NCI-H1436 (cell line): ENCODE data around the gene ARFGAP1.
"Not testable (repeated sequence)": the region's sequence is repeated elsewhere in the genome, so short reads cannot be mapped to it uniquely, and the experiment has no call there.

Source experiments
- DNase-seq: peaks from one replicate; lab custom pipeline; 2025; lab: John Stamatoyannopoulos, UW

ARFGAP1 gene

GRCh38 chr20:63290677-63291472, 18.3 kb downstream of the ARFGAP1 start:
- DNase-seq, result peak; percentile 58

GRCh38 chr20:63291811-63292210, 19.2 kb downstream of the ARFGAP1 start:
- no peak for DNase-seq

- DNase-seq, result no peak
Measured at GRCh38 chr20:63292292-63292701, 19.7 kb downstream of the ARFGAP1 start.

DNA sequence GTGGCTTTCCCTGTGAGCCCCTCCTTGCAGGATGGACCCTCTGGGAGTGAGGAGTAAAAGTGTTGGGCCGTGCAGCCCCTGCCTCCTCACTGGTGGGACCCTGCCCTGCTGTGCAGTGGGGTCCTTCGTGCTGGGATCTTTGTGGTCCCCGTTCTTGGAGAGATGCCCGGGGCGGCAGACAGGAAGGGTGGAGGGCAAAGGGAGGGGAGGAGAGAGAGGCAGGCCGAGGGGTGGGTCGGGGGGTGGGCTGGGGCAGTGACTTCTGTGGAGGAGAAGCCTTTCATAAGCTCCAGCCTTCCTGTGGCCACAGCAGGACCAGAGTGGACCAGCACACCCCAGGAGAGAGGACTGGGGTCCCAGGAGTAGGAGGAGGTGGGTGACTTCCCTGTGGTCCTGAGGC, 20.3 kb downstream of the ARFGAP1 start, which contains the start of gene COL20A1:
Gene COL20A1 (plus strand): TSS at position 283 of the 400 bp plus-strand sequence. CDS start 1,922 bp downstream, outside the sequence.
- DNase-seq, result no peak

DNA sequence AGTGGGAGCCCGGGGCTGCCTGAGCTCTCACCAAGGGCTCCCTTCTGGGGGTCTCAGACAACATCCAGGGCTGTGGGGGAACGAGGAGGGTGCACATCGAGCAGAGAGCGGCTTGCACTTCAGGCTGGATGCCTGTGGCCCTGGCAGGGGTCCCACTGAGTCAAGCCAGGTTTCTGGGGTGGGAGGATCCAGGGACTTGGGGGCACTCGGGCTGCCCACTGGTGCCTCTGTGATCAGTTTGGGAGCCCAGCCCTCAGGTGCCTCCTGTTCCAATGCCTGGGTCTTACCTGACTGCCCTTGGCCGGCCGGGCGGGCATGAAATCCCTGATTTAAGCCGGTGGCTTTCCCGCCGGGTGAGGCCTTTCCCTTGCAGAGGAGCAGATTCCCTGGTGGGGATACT, 20.8 kb downstream of the ARFGAP1 start:
- no peak for DNase-seq

- no peak for DNase-seq
Measured at GRCh38 chr20:63293871-63294535, 21.4 kb downstream of the ARFGAP1 start.

DNA sequence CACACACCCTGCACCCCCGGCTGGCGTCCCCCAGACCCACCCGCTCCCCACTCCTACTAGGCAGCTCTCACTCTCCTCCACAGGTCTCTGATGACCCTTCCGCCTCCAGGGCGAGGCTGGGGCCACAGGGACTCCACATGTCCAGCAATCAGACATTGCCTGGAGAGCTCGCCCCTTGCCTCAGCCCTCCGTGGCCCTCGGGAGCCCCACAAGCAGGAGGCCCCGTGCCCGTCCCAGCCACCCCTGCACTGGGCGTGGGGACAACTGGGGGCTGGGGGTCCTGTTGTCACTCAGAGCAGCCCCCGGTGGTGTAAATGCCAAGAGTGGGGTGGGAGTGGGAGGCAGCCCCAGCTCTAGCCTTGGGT, 21.9 kb downstream of the ARFGAP1 start:
- DNase-seq, result no peak

DNA sequence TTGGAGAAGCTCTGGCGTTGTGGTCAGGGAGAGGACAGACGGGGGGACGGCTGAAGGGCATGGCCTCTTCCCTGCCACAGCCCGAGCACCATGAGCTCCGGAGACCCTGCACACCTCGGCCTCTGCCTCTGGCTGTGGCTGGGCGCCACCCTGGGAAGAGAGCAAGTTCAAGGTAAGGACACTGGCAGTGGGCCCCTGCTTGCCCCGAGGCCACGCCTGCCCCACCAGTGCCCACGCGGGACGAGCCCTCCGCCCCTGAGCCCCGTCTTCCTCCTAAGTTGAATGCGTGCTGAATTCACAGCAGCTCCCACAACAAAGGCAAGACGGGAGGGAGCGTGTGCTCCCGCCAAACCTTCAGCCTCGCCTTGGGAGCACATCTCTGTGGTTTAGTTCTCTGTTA, 22.4 kb downstream of the ARFGAP1 start:
- DNase-seq, result no peak

- no peak for DNase-seq
Measured at GRCh38 chr20:63295422-63295821, 22.8 kb downstream of the ARFGAP1 start.

DNA sequence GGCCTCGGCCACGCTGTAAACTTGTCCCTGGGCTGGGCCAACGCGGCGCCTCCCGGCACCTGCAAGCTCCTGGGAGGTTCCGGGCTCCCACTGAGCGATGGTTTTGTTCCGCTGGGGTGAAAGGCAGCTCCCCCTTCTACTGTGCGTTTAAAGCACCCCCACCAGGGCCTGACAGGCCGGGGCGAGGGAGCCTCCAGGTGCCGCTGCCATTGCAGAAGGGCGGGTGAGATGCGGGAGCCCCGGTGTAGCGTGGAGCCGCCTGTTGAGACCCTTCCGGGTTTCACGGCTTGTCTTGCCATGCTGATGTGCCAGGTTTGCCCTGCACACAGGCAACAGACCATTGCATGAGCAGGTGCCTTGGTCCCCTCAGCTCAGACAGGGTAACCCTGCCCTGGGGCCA, 23.2 kb downstream of the ARFGAP1 start:
- DNase-seq, result no peak

DNA sequence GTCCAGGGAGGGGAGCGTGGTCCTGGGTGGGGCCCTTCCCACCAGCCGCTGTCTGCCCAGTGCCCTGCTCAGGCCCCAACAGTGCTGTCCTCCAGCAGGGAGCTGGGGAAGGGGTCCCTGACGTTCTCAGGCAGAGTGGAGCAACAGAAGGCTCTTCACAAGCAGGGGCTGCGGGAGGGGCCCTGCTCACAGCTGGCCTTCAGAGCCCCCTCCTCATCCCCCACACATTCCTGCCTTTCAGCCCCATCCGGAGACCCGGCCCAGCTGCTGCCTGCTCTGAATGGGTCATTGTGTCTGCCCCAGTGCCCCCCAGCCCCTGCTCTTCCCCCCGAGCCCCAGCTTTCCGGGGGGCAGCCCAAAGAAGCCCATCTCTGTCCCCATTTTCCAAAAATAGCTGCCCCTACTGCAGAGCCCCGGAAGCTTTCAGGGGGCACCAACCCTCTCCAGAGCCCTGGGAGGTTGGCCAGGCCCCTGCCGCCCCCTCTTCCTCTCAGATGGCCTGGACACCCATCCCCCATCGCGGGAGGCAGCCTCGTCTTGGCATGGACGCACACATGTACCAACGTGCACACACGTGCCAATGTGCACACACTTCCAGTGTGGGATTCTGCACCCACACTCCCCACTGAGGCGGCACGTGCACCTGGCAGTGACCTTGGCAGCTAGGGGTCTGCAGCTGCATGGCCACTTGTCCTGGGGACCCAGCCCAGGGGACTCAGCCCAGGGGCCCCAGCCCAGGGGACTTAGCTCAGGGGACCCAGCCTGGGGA, 24.1 kb downstream of the ARFGAP1 start:
- no peak for DNase-seq

DNA sequence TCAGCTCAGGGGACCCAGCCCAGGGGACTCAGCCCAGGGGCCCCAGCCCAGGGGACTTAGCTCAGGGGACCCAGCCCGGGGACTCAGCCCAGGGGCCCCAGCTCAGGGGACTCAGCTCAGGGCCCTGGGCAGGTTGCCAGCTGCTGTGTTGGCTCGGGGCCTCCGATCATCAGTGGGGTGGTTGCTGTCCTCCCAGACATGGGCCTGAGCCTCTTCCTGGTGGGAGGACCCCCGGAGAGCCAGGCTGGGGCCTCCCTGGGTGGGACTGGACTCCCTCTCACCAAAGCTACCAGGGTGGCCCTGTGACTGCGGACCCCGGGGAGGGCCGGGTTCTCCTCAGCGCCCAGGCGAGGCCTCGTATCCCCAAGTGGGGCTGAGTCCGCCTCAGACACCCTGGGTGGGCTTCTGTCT, 24.8 kb downstream of the ARFGAP1 start:
- DNase-seq, result no peak

DNA sequence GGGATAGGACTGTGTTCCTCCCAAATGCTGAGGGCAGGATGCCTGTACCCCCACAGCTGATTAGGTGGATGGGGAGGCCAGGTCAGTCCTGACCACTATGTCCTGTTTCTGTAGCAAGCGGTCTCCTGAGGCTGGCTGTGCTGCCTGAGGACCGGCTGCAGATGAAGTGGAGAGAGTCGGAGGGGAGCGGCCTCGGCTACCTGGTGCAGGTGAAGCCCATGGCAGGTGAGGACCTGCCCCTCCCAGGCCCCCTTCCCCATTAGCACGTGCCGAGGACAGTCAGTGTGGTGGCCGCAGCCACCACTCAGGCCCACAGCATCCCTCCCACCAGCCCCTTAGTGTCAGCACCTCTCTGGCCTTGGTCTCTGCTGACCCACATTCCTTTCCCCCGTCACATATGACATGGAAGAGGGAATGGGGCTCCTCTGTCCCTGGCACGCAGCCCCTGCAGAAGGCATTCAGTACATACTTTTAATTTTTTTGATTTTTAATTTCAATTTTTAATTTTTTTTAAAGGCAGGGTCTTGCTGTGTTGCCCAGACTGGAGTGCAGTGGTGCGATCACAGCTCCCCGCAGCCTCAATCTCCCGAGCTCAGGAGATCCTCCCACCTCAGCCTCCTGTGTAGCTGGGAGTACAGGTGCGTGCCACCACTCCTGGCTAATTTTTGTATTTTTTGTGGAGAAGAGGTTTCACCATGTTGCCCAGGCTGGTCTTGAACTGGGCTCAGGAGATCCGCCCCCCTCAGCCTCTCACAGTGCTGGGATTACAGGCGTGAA, 25.4 kb downstream of the ARFGAP1 start:
- DNase-seq, result no peak

- DNase-seq, result no peak
Measured at GRCh38 chr20:63298731-63299312, 26.2 kb downstream of the ARFGAP1 start.

DNA sequence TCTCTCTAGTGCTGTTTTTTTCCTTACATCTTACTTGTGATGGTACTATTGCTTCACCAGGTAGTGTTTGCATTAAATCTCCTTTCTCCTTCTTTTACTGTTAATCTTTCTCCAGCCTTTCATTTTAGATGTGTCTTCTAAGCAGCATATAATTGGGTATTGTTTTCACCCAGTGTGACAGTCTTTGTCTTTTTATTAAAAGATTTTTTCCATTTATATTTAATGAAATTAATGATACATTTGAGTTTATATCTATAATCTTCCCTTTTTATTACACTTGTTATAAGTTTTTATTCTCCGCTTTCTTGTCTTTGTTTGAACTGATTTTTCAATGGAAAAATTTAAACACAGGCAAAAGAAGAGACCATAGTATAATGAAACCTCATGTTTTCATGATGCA, 29.1 kb downstream of the ARFGAP1 start:
- DNase-seq, result no peak

- DNase-seq, result no peak
Measured at GRCh38 chr20:63303095-63303666, 30.6 kb downstream of the ARFGAP1 start.

GRCh38 chr20:63305393-63305792, 32.8 kb downstream of the ARFGAP1 start:
- DNase-seq, result no peak

GRCh38 chr20:63305933-63306672, 33.5 kb downstream of the ARFGAP1 start:
- DNase-seq, result not testable (repeated sequence)

DNA sequence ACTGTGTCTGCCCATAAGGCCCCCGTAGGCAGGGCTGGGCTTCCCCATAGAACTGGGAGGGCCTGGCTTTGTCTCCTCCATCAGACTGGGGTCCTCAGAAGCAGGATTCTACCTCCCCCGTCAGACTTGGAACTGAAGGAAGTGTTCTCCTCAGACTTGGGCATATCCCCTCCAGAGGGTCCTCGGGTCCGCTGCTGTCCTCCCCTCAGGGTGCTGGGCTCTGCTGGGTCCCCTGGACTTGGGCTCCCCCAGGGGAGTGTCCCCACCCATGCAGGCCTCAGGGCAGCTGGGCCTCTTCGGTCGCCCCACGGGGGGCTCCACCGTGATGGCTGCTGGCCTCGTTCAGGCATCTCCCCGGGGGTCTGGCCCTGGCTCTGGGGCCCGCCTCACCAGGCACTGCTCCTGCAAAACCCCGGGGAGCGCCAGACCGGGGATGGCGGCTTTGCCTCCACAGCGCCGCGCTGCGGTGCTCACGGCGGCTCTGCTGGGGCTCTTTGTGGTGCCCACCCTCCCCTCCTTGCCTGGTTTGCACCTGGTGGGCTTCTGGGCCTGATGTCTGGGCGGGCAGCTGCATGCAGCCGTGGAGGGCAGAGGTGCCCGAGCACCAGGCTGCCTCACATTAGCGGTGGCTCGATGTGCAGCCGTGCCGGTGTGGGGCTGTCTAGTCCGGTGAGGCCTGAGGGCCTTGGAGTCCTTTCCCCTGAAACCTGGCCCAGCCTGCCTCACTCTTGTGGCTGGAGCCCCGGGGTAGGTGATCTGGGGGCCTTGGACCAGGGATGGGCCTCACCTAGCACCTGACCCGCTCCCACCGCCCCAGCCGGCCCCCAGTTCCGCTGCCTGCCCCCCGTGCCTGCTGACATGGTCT, 34.3 kb downstream of the ARFGAP1 start:
- DNase-seq, result no peak
